GM23338 (cell line): ENCODE measurements around the gene RHCG. TPM values are rescaled to one million over a fixed set of nuclear protein-coding genes. Genes with fewer than 3 reads are reported as not detected.

Experiments
- ATAC-seq: fragments of 200-7000 bp; cut with Tn5 transposase; 3 replicates; pipeline ENCODE4 v1.9.1; 2020
- DNase-seq: peaks from one replicate; pipeline ENCODE4 v3.0.0-alpha.2; 2015; ENCODE audit warnings: low spot score
- H2AFZ ChIP-seq: fragments of 200-600 bp; sonication (generic); 2 replicates; pipeline ENCODE4 v1.8.0; 2016; ENCODE audit warnings: antibody characterized with exemption, mild to moderate bottlenecking, moderate library complexity
- H3F3A ChIP-seq: fragments of 200-600 bp; sonication (generic); replicated peaks from 2 replicates; pipeline ENCODE4 v1.8.0; 2017; ENCODE audit warnings: antibody characterized with exemption, mixed run types, low read depth
- H3K27ac ChIP-seq: fragments of 200-600 bp; sonication (generic); 2 replicates; pipeline ENCODE4 v1.6.1; 2016; ENCODE audit warnings: low read depth
- H3K27me3 ChIP-seq: fragments of 200-600 bp; sonication (generic); 2 replicates; pipeline ENCODE4 v1.8.0; 2016; ENCODE audit warnings: mild to moderate bottlenecking, mixed run types, moderate library complexity; ENCODE audit not compliant: insufficient read depth
- H3K36me3 ChIP-seq: fragments of 200-600 bp; sonication (generic); 2 replicates; pipeline ENCODE4 v1.8.0; 2016; ENCODE audit warnings: mild to moderate bottlenecking; ENCODE audit not compliant: insufficient read depth
- H3K4me1 ChIP-seq: fragments of 200-600 bp; sonication (generic); 2 replicates; pipeline ENCODE4 v1.8.0; 2016; ENCODE audit warnings: mild to moderate bottlenecking, moderate library complexity; ENCODE audit not compliant: insufficient read depth
- H3K4me2 ChIP-seq: fragments of 200-600 bp; sonication (generic); 2 replicates; pipeline ENCODE4 v1.7.1; 2017; ENCODE audit warnings: mixed run types
- H3K4me3 ChIP-seq: fragments of 200-600 bp; sonication (generic); 2 replicates; pipeline ENCODE4 v1.6.1; 2016; ENCODE audit warnings: mixed run types
- H3K79me2 ChIP-seq: fragments of 200-600 bp; sonication (generic); replicated peaks from 2 replicates; pipeline ENCODE4 v1.8.0; 2017; ENCODE audit warnings: mild to moderate bottlenecking; ENCODE audit not compliant: insufficient read depth
- H3K9me2 ChIP-seq: fragments of 200-600 bp; sonication (generic); 2 replicates; pipeline ENCODE4 v1.8.0; 2017; ENCODE audit not compliant: insufficient read depth
- H4K20me1 ChIP-seq: fragments of 200-600 bp; sonication (generic); replicated peaks from 2 replicates; pipeline ENCODE4 v1.8.0; 2017; ENCODE audit warnings: mild to moderate bottlenecking; ENCODE audit not compliant: insufficient read depth
- H3K27ac Mint-ChIP-seq: 2 replicates; pipeline ENCODE4 v1.8.0; 2020; ENCODE audit warnings: inconsistent platforms, mild to moderate bottlenecking, moderate library complexity, mixed read lengths
- H3K27me3 Mint-ChIP-seq: 3 replicates; pipeline ENCODE4 v1.8.0; 2022; ENCODE audit warnings: low read depth, mild to moderate bottlenecking, moderate library complexity, mixed read lengths, inconsistent platforms; ENCODE audit not compliant: insufficient read depth, poor library complexity
- H3K36me3 Mint-ChIP-seq: 3 replicates; pipeline ENCODE4 v1.8.0; 2021; ENCODE audit warnings: low read depth, mild to moderate bottlenecking, inconsistent platforms, moderate library complexity, mixed read lengths
- H3K4me1 Mint-ChIP-seq: 3 replicates; pipeline ENCODE4 v1.8.0; 2020; ENCODE audit warnings: mild to moderate bottlenecking, inconsistent platforms, mixed read lengths
- H3K4me3 Mint-ChIP-seq: 3 replicates; pipeline ENCODE4 v1.8.0; 2021; ENCODE audit warnings: moderate library complexity, mild to moderate bottlenecking, inconsistent platforms, mixed read lengths
- H3K9me3 Mint-ChIP-seq: 3 replicates; pipeline ENCODE4 v1.8.0; 2020; ENCODE audit warnings: moderate library complexity, mild to moderate bottlenecking, inconsistent platforms, mixed read lengths
- JUNB ChIP-seq: IDR thresholded peaks from one replicate; pipeline ENCODE4 v1.6.1; 2016; ENCODE audit warnings: antibody characterized with exemption; ENCODE audit not compliant: unreplicated experiment
- NANOG ChIP-seq: IDR thresholded peaks from 2 replicates; pipeline ENCODE4 v1.6.1; 2016; ENCODE audit warnings: antibody characterized with exemption, borderline replicate concordance
- ZNF114 ChIP-seq: fragments of 250-450 bp; sonication (Bioruptor Pico); IDR thresholded peaks from 2 replicates; pipeline ENCODE4 v1.5.0; 2020; ENCODE audit warnings: mild to moderate bottlenecking, moderate library complexity
- ZNF331 ChIP-seq: fragments of 250-450 bp; sonication (Bioruptor Pico); IDR thresholded peaks from 2 replicates; pipeline ENCODE4 v1.5.0; 2020; ENCODE audit warnings: low read depth, mild to moderate bottlenecking, moderate library complexity
- polyA plus RNA-seq: library from polyadenylated mRNA; unstranded; fragments of >200 nt; fragmentation: Nextera tagmentation; extraction: Ambion mirVana; gene quantifications from 2 replicates; pipeline ENCODE4 v1.2.1, GENCODE V29; 2016
- total RNA-seq: library from RNA; depleted of rRNA; stranded (reverse); fragments of >200 nt; shearing (Covaris generic); gene quantifications from 2 replicates; pipeline ENCODE4 v1.2.3, GENCODE V29; 2014
- TF ChIP-seq, protein P1 (sequence below): IDR thresholded peaks from 2 replicates; pipeline ENCODE4 v1.6.1; 2016; ENCODE audit warnings: antibody characterized with exemption
- TF ChIP-seq, protein P2 (sequence below): IDR thresholded peaks from one replicate; pipeline ENCODE4 v1.6.1; 2018; ENCODE audit warnings: antibody characterized with exemption; ENCODE audit not compliant: unreplicated experiment
- TF ChIP-seq, protein P3 (sequence below), 2 experiments: fragments of 200-600 bp in 1 of 2; sonication (generic) in 1 of 2; conservative IDR thresholded peaks; 2 replicates each; pipeline versions ENCODE4 v1.5.1 to v1.6.1; 2016 to 2017; ENCODE audit warnings: antibody characterized with exemption in 2 of 2, low read depth in 2 of 2, mild to moderate bottlenecking in 2 of 2, moderate library complexity in 1 of 2

Gene RHCG
- total and polyA plus RNA-seq, 2 experiments from 2014 or later = 0.21 to 0.63 TPM

DNA sequence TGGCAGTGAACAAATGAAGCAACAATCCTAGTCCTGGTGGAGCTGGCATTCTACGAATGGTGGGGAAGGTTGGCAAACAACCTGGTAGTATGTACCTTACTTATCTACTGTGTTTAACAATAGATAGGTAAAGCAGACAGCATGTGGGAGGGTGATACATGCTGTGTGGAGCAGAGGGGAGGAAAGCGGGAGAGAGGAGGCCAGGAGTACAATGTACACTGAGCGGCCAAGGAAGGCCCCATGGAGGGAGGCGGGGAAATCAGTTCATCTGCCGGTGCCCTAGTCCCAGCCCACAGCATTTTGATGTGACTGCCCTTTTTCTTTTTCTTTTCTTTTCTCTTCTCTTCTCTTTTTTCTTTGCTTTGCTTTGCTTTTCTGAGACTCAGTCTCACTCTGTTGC, 5.3 kb upstream of the RHCG start:
- Histone ChIP-seq H3F3A (no peaks in the 10 kb centered on the region), H3K27me3 (peaks cover 11% of the 10 kb centered on the region), H4K20me1 (no peaks in the 10 kb centered on the region), H3K79me2 (no peaks in the 10 kb centered on the region), H3K4me1 (peaks cover 3% of the 10 kb centered on the region; the same call in 1 of the 2 replicates), H3K4me2 (no peak overlapping the region), H3K36me3 (no peaks in the 10 kb centered on the region), H3K4me3 (no peak overlapping the region), H3K9me2 (peaks cover under 1% of the 10 kb centered on the region; the same call in 1 of the 2 replicates), H2AFZ (no peak overlapping the region), H3K27ac (no peak overlapping the region)
- TF ChIP-seq JUNB (no peak), ZNF114 (CRISPR knock-in tag) (no peak), ZNF331 (CRISPR knock-in tag) (no peak)
- TF ChIP-seq, protein P1, sequence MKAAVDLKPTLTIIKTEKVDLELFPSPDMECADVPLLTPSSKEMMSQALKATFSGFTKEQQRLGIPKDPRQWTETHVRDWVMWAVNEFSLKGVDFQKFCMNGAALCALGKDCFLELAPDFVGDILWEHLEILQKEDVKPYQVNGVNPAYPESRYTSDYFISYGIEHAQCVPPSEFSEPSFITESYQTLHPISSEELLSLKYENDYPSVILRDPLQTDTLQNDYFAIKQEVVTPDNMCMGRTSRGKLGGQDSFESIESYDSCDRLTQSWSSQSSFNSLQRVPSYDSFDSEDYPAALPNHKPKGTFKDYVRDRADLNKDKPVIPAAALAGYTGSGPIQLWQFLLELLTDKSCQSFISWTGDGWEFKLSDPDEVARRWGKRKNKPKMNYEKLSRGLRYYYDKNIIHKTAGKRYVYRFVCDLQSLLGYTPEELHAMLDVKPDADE = no peak
- TF ChIP-seq, protein P2, sequence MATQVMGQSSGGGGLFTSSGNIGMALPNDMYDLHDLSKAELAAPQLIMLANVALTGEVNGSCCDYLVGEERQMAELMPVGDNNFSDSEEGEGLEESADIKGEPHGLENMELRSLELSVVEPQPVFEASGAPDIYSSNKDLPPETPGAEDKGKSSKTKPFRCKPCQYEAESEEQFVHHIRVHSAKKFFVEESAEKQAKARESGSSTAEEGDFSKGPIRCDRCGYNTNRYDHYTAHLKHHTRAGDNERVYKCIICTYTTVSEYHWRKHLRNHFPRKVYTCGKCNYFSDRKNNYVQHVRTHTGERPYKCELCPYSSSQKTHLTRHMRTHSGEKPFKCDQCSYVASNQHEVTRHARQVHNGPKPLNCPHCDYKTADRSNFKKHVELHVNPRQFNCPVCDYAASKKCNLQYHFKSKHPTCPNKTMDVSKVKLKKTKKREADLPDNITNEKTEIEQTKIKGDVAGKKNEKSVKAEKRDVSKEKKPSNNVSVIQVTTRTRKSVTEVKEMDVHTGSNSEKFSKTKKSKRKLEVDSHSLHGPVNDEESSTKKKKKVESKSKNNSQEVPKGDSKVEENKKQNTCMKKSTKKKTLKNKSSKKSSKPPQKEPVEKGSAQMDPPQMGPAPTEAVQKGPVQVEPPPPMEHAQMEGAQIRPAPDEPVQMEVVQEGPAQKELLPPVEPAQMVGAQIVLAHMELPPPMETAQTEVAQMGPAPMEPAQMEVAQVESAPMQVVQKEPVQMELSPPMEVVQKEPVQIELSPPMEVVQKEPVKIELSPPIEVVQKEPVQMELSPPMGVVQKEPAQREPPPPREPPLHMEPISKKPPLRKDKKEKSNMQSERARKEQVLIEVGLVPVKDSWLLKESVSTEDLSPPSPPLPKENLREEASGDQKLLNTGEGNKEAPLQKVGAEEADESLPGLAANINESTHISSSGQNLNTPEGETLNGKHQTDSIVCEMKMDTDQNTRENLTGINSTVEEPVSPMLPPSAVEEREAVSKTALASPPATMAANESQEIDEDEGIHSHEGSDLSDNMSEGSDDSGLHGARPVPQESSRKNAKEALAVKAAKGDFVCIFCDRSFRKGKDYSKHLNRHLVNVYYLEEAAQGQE = no peak
- TF ChIP-seq, protein P3, sequence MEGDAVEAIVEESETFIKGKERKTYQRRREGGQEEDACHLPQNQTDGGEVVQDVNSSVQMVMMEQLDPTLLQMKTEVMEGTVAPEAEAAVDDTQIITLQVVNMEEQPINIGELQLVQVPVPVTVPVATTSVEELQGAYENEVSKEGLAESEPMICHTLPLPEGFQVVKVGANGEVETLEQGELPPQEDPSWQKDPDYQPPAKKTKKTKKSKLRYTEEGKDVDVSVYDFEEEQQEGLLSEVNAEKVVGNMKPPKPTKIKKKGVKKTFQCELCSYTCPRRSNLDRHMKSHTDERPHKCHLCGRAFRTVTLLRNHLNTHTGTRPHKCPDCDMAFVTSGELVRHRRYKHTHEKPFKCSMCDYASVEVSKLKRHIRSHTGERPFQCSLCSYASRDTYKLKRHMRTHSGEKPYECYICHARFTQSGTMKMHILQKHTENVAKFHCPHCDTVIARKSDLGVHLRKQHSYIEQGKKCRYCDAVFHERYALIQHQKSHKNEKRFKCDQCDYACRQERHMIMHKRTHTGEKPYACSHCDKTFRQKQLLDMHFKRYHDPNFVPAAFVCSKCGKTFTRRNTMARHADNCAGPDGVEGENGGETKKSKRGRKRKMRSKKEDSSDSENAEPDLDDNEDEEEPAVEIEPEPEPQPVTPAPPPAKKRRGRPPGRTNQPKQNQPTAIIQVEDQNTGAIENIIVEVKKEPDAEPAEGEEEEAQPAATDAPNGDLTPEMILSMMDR (conservative IDR thresholded peaks at IDR 0.05; ENCODE audit: low read depth in 2 of 2) = no peak
- H3K4me1 Mint-ChIP-seq = no peaks in the 10 kb centered on the region
- DNase-seq (no peak), ATAC-seq (no peak)
- no peaks in the 10 kb centered on the region; the same call in 2 of the 3 replicates for H3K9me3 Mint-ChIP-seq
- H3K27ac Mint-ChIP-seq = no peak overlapping the region
- H3K27me3 Mint-ChIP-seq = peaks cover 8% of the 10 kb centered on the region
- H3K36me3 Mint-ChIP-seq = no peaks in the 10 kb centered on the region
- H3K4me3 Mint-ChIP-seq = no peak overlapping the region

DNA sequence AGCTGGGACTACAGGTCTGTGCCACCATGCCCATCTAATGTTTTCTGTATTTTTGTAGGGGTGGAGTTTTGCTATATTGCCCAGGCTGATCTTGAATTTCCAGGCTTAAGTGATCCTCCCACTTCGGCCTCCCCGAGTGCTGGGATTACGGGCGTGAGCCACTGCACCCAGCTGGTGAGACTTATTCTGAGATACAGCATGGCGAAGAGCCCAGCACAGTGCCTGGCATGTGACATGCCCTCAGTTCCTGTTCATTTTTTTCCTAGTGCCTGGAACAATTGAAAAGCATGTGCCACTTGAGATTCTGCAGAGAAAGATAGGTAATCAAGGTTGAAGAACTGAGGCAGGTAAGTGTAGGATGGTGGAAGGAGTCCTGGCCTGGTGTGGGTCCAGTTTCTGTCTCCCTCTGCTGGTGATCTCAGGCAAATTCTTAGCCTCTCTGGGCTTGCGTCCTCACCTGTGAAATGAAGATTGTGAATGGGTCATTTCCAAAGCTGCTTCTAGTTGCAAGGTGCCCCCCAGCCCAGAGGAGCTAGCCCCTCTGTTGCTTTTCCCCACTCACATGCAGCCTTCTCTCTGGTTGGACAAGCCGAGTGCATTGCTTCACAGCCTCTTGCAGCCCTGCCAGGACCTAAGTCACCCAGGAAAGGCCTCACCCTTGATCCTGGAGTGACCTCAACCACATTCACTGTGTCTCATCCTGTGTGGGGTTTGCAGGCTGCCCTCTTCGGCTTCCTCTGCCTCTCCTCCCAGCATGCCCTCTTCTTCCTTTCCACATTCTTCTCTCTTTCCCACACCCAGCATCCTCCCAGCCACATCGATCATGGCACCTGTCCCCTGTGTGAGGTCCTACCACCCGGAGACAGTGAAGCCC, 4.3 kb upstream of the RHCG start:
- Mint-ChIP-seq H3K4me3 (no peak overlapping the region), H3K36me3 (no peaks in the 10 kb centered on the region), H3K9me3 (no peaks in the 10 kb centered on the region; the same call in 2 of the 3 replicates), H3K27ac (no peak overlapping the region), H3K27me3 (peaks cover 9% of the 10 kb centered on the region), H3K4me1 (no peaks in the 10 kb centered on the region)
- H3K4me1 ChIP-seq = peaks cover 3% of the 10 kb centered on the region; the same call in 1 of the 2 replicates
- DNase-seq (peak; percentile 45), ATAC-seq (no peak)
- no peak overlapping the region for H3K4me3 ChIP-seq
- no peaks in the 10 kb centered on the region for H4K20me1 ChIP-seq
- no peaks in the 10 kb centered on the region for H3F3A ChIP-seq
- peaks cover 17% of the 10 kb centered on the region for H3K27me3 ChIP-seq
- no peaks in the 10 kb centered on the region for H3K9me2 ChIP-seq
- no peak overlapping the region for H3K27ac ChIP-seq
- no peak overlapping the region for H2AFZ ChIP-seq
- H3K36me3 ChIP-seq = no peaks in the 10 kb centered on the region
- H3K79me2 ChIP-seq = no peaks in the 10 kb centered on the region
- no peak for TF ChIP-seq NANOG
- TF ChIP-seq, protein P3 (conservative IDR thresholded peaks at IDR 0.05; ENCODE audit: low read depth in 2 of 2) = peak; percentile 52 to 70
- H3K4me2 ChIP-seq = no peak overlapping the region
